ENCODE results near the gene IL17A. TPM values are rescaled to one million over a fixed set of nuclear protein-coding genes. Genes with fewer than 3 reads are reported as not detected.

Gene IL17A
- not detected for total RNA-seq

DNA sequence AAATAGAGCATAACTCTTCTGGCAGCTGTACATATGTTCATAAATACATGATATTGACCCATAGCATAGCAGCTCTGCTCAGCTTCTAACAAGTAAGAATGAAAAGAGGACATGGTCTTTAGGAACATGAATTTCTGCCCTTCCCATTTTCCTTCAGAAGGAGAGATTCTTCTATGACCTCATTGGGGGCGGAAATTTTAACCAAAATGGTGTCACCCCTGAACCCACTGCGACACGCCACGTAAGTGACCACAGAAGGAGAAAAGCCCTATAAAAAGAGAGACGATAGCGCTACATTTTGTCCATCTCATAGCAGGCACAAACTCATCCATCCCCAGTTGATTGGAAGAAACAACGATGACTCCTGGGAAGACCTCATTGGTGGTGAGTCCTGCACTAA lies at the start of gene IL17A:
IL17A (plus strand) TSS at position 301 of the 400 bp plus-strand sequence; CDS start at position 358, 57 bp downstream.
- ATAC-seq (ENCODE audit: low FRiP score), result no peak
- TF ChIP-seq, protein P1, sequence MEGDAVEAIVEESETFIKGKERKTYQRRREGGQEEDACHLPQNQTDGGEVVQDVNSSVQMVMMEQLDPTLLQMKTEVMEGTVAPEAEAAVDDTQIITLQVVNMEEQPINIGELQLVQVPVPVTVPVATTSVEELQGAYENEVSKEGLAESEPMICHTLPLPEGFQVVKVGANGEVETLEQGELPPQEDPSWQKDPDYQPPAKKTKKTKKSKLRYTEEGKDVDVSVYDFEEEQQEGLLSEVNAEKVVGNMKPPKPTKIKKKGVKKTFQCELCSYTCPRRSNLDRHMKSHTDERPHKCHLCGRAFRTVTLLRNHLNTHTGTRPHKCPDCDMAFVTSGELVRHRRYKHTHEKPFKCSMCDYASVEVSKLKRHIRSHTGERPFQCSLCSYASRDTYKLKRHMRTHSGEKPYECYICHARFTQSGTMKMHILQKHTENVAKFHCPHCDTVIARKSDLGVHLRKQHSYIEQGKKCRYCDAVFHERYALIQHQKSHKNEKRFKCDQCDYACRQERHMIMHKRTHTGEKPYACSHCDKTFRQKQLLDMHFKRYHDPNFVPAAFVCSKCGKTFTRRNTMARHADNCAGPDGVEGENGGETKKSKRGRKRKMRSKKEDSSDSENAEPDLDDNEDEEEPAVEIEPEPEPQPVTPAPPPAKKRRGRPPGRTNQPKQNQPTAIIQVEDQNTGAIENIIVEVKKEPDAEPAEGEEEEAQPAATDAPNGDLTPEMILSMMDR (IDR thresholded peaks at IDR 0.05), result no peak
- DNase-seq (ENCODE audit: low spot score), result no peak

DNA sequence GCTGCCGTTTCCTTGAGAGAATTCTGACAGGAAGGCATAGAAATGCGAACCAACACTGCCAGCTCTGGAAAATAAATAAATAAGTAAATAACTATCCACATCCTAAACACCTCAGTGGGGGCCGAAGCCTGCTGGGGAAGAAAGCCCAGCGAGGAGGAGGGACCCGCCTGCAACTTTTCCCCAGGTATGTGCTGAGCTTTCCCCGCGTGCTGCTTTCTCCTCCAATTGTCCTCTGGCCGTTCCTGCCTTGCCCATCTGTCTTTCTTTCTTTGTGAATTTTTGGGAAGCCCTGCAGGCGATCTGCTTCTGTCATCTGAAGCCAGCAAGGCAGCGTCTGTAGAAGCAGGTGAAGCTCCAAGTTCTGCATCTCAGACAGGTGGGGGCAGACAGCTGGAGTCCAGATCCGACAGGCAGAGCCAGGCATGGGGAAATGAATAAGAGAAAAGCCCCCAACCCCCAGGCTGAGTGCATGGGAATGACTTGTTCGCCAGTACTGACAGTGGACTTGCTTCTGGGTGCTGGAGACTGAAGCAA lies 49.2 kb upstream of the IL17A start:
- DNase-seq (ENCODE audit: low spot score) (no peak), ATAC-seq (ENCODE audit: low FRiP score) (no peak)

DNA sequence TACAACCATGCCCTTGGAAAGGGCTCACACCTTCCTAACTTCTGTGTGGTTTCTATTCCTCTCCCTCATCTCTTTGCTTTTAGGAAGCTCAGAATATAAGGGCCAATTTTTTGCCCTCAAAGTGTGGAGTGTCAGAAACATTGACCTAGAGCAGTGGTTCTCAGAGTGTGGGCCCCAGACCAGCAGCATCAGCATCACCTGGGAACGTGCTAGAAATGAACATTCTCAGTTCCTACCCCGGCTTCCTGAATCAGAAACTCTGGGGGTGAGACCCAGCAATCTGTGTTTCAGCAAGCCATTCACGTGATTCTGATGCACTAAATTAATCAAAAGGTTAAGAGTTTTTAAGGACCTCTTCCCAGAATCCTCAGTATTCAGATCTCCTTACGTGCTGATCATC lies 47.9 kb upstream of the IL17A start:
- TF ChIP-seq, protein P1 (IDR thresholded peaks at IDR 0.05), result no peak
- DNase-seq (ENCODE audit: low spot score) (no peak), ATAC-seq (ENCODE audit: low FRiP score) (no peak)

More for the DNA sequence above, 49.2 kb upstream of the IL17A start:
- TF ChIP-seq, protein P1 (IDR thresholded peaks at IDR 0.05), result no peak

DNA sequence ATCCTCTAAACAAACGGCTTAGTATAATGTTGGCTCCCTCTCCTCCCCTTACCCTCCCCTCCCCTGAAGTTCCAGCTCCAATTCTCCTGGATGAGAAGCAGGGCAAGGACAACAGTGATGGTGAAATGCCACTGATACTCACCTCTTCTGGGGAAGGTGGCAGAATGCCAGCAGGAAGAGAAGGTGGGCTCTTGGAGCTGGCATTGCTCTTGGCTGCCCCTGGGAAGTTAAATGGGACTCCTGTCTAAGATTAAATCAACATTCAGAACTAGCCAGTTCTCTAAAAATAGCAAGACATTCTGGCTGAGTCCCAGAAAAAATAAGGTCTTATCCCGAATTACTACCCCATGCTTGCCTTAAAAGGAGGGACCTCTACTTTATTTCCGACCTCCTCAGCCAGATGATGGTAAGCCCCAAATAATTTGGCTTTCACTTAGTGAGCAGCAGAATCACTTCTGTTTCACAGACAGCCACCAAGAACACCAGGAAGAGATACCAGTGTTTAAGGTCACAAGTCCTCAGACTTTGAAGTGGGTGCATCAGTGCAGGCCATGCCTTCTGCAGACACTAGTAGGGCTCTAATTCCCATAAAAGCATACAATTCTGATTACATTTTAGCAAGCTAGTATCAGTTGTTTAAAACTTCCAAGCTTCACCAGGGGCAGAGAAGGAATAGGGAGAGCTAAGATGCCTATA lies 46.0 kb upstream of the IL17A start:
- no peak for DNase-seq (ENCODE audit: low spot score)
- TF ChIP-seq, protein P1 (IDR thresholded peaks at IDR 0.05), result no peak
- no peak for ATAC-seq (ENCODE audit: low FRiP score)

DNA sequence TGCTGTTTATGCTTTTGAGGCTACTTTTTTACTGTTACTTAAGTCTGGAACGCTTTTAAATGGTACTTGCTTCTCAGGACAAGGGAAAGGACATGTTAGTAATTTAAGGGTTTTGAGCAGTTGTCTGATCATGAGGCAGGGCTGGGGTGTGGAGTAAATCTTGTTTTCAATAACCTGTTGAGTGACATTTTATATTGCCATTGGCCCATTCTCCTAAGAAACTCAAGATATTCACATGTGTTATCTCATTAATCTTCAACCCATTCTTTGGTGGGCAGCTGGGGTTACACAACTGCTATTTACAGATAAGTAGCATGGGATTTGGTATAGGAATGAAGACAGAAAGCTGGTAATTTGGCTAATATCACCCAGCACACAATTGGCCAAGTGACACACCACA lies 44.6 kb upstream of the IL17A start:
- no peak for ATAC-seq (ENCODE audit: low FRiP score)
- DNase-seq (ENCODE audit: low spot score), result no peak
- TF ChIP-seq, protein P1 (IDR thresholded peaks at IDR 0.05), result no peak

DNA sequence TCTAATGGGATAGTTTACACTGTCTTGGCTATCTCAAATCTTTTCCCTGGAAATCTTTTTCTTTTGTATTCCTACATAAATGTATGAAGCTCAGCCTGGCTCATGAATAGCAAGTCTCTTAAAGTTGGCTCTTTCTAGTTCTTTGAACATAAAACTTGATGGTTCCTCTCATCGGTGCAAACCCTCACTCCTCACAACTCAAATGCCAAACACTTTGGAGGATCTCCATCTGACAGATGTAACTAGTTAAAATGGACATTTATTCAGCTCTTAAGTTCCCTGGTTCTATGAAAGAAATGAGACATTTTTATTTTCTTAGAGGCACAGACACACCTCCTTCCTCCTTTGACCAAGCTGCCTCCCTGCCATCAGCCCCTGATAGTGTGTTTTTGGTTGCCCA lies 43.6 kb upstream of the IL17A start:
- DNase-seq (ENCODE audit: low spot score), result no peak
- ATAC-seq (ENCODE audit: low FRiP score), result no peak
- TF ChIP-seq, protein P1 (IDR thresholded peaks at IDR 0.05), result no peak

DNA sequence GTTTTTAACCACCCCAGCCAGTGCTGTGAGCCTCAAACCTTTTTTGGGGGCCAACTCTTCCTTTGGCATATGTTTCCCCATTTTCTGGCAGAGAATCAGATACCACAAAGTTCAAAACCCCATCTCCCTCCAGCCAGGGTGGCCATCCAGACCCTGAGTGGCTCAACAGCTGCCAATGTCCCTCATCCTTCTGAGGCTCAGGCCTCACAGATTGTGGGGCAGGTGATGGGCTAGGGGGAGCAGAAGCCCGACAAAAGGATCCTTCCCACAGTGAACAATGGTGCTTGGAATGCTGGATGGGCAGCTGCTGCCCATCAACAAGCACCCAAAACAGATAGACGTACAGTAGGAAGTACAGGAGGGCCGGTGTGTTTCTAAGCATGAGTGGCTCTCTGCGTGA lies 42.6 kb upstream of the IL17A start:
- ATAC-seq (ENCODE audit: low FRiP score) (no peak), DNase-seq (ENCODE audit: low spot score) (no peak)

More for the DNA sequence above, 42.6 kb upstream of the IL17A start:
- TF ChIP-seq, protein P1 (IDR thresholded peaks at IDR 0.05), result no peak
